ENCODE results near the gene HOMEZ.
A peak's percentile ranks its signal among the peaks of the same experiment; 100 is the strongest.
"Not testable (repeated sequence)": the region's sequence is repeated elsewhere in the genome, so short reads cannot be mapped to it uniquely, and the experiment has no call there.

Gene HOMEZ

GRCh38 chr14:23284654-23285529 is 1.0 kb downstream of the HOMEZ start:
- DNase-seq (ENCODE audit: extremely low read depth in 1 of 2, low read depth in 1 of 2), result no peak

GRCh38 chr14:23281247-23281646 is 4.7 kb downstream of the HOMEZ start:
- no peak for DNase-seq (ENCODE audit: extremely low read depth in 1 of 2, low read depth in 1 of 2)

- not testable (repeated sequence) for DNase-seq (ENCODE audit: extremely low read depth in 1 of 2, low read depth in 1 of 2)
Observed at GRCh38 chr14:23277928-23278327, 8.0 kb downstream of the HOMEZ start.

- DNase-seq (ENCODE audit: extremely low read depth in 1 of 2, low read depth in 1 of 2), result no peak
Observed at GRCh38 chr14:23277189-23277588, 8.7 kb downstream of the HOMEZ start.

GRCh38 chr14:23275412-23275811 is 10.5 kb downstream of the HOMEZ start:
- no peak for DNase-seq (ENCODE audit: extremely low read depth in 1 of 2, low read depth in 1 of 2)

GRCh38 chr14:23269193-23269592 is 16.7 kb downstream of the HOMEZ start:
- no peak for DNase-seq (ENCODE audit: extremely low read depth in 1 of 2, low read depth in 1 of 2)

- not testable (repeated sequence) for DNase-seq (ENCODE audit: extremely low read depth in 1 of 2, low read depth in 1 of 2)
Observed at GRCh38 chr14:23260849-23261248, 25.1 kb downstream of the HOMEZ start.

- no peak for DNase-seq (ENCODE audit: extremely low read depth in 1 of 2, low read depth in 1 of 2)
Observed at GRCh38 chr14:23259426-23259825, 26.5 kb downstream of the HOMEZ start.

- no peak for DNase-seq (ENCODE audit: extremely low read depth in 1 of 2, low read depth in 1 of 2)
Observed at GRCh38 chr14:23258256-23258655, 27.7 kb downstream of the HOMEZ start.

GRCh38 chr14:23252420-23253333 is 33.3 kb downstream of the HOMEZ start:
- no peak for DNase-seq (ENCODE audit: extremely low read depth in 1 of 2, low read depth in 1 of 2)

- DNase-seq (ENCODE audit: extremely low read depth in 1 of 2, low read depth in 1 of 2), result no peak
Observed at GRCh38 chr14:23252006-23252405, 33.9 kb downstream of the HOMEZ start.

- DNase-seq (ENCODE audit: extremely low read depth in 1 of 2, low read depth in 1 of 2), result no peak
Observed at GRCh38 chr14:23249824-23250223, 36.1 kb downstream of the HOMEZ start.

GRCh38 chr14:23248601-23249000 is 37.3 kb downstream of the HOMEZ start:
- no peak for DNase-seq (ENCODE audit: extremely low read depth in 1 of 2, low read depth in 1 of 2)

- DNase-seq (ENCODE audit: extremely low read depth in 1 of 2, low read depth in 1 of 2), result no peak
Observed at GRCh38 chr14:23245282-23245681, 40.6 kb downstream of the HOMEZ start.

GRCh38 chr14:23243066-23243465 is 42.9 kb downstream of the HOMEZ start:
- no peak for DNase-seq (ENCODE audit: extremely low read depth in 1 of 2, low read depth in 1 of 2)

- DNase-seq (ENCODE audit: extremely low read depth in 1 of 2, low read depth in 1 of 2), result no peak
Observed at GRCh38 chr14:23242076-23242475, 43.9 kb downstream of the HOMEZ start.

- DNase-seq (ENCODE audit: extremely low read depth in 1 of 2, low read depth in 1 of 2), result not testable (repeated sequence)
Observed at GRCh38 chr14:23241061-23241715, 44.7 kb downstream of the HOMEZ start.

GRCh38 chr14:23240661-23241060 is 45.3 kb downstream of the HOMEZ start:
- no peak for DNase-seq (ENCODE audit: extremely low read depth in 1 of 2, low read depth in 1 of 2)

- DNase-seq (ENCODE audit: extremely low read depth in 1 of 2, low read depth in 1 of 2), result peak; percentile 36 to 61
Observed at GRCh38 chr14:23237772-23238594, 47.9 kb downstream of the HOMEZ start, which contains the start of gene RNF212B. Gene RNF212B (plus strand): TSS chr14:23237936. CDS start chr14:23240346, 2,410 bp downstream.

GRCh38 chr14:23232241-23232808 is 53.6 kb downstream of the HOMEZ start:
- not testable (repeated sequence) for DNase-seq (ENCODE audit: extremely low read depth in 1 of 2, low read depth in 1 of 2)

Data from activated CD8-positive, alpha-beta memory T cell treated with anti-CD3 and anti-CD28 coated beads for 1 hour (primary cell).